Measurements from ENCODE around the gene JAK2. TPM values are rescaled to one million over a fixed set of nuclear protein-coding genes. Genes with fewer than 3 reads are reported as not detected.

Gene JAK2
- total and polyA plus RNA-seq, 2 donors (not counting 3 experiments of a cell fraction or from before 2014, with no cell fraction given): 2.1 to 10.3 TPM

GRCh38 chr9:5085993-5086392, 100.9 kb downstream of the JAK2 start:
- no peaks in the 10 kb centered on the region for H4K20me1 ChIP-seq (replicated peaks; ENCODE audit: control insufficient read depth, extremely low read depth, insufficient read depth, low read length)
- no peak for DNase-seq (ENCODE audit: low read depth, low spot score)
- H3K4me1 ChIP-seq (ENCODE audit: control insufficient read depth, extremely low read depth, insufficient read depth, low read length): peaks cover 12% of the 10 kb centered on the region
- H3K27me3 ChIP-seq (ENCODE audit: control insufficient read depth in 2 of 2, insufficient read depth in 2 of 2, low read length in 2 of 2): no peaks in the 10 kb centered on the region
- no peak overlapping the region for H3K4me3 ChIP-seq (replicated peaks in 1 of 3; ENCODE audit: insufficient read depth in 1 of 3, low read depth in 1 of 3, low read length in 3 of 3)
- TF ChIP-seq GATA2 (IDR thresholded peaks at IDR 0.05; ENCODE audit: insufficient read depth, insufficient read length, low read depth, low read length) (no peak), FOS (IDR thresholded peaks at IDR 0.05; ENCODE audit: borderline replicate concordance, insufficient read depth, low read length) (no peak), JUN (IDR thresholded peaks at IDR 0.05; ENCODE audit: borderline replicate concordance, insufficient read depth, insufficient read length, low read depth) (no peak), CTCF (IDR thresholded peaks at IDR 0.05; ENCODE audit: extremely low read depth in 1 of 2, insufficient read depth in 1 of 2, low read depth in 1 of 2, low read length in 2 of 2) (no peak), POLR2A (IDR thresholded peaks at IDR 0.05; ENCODE audit: low read depth, low read length) (no peak), POLR2AphosphoS5 (IDR thresholded peaks at IDR 0.05; ENCODE audit: insufficient read depth, low read depth, low read length) (no peak), EZH2 (IDR thresholded peaks at IDR 0.05; ENCODE audit: borderline replicate concordance, low read depth, low read length, severe bottlenecking) (no peak), MYC (IDR thresholded peaks at IDR 0.05; ENCODE audit: low read depth, low read length) (no peak)
- dilution Hi-C loops (cut with MboI; ENCODE audit: extremely low pct_ligation_motif_present, low sequenced_read_pairs) (no loop called here), intact Hi-C loops (cut with micrococcal nuclease) (no loop called here)
- H2AFZ ChIP-seq (ENCODE audit: low read depth, low read length): no peak overlapping the region
- H3K9ac ChIP-seq (replicated peaks; ENCODE audit: extremely low read depth, insufficient read depth, low read length): no peak overlapping the region
- H3K4me2 ChIP-seq (ENCODE audit: insufficient read depth, low read length): no peak overlapping the region
- CTCF ChIA-PET: no interaction called here
- POLR2A ChIA-PET: no interaction called here
- H3K79me2 ChIP-seq (ENCODE audit: control insufficient read depth, insufficient read depth, low read length): no peaks in the 10 kb centered on the region
- no peaks in the 10 kb centered on the region for H3K36me3 ChIP-seq (ENCODE audit: control insufficient read depth in 2 of 2, extremely low read depth in 1 of 2, insufficient read depth in 2 of 2, low read length in 2 of 2)
- BruUV-seq (replicated peaks): no TSS peak
- no peak for FAIRE-seq
- H3K9me3 ChIP-seq (replicated peaks; ENCODE audit: control insufficient read depth, insufficient read depth, low read length): no peaks in the 10 kb centered on the region
- H3K27ac ChIP-seq (ENCODE audit: insufficient read depth, low read depth, low read length): no peak overlapping the region
- H3K9me1 ChIP-seq (replicated peaks; ENCODE audit: control insufficient read depth, extremely low read depth, insufficient read depth, low read length): no peaks in the 10 kb centered on the region
